Keratinocyte (primary cell): ENCODE results near the gene PFN1. TPM values are rescaled to one million over a fixed set of nuclear protein-coding genes. Genes with fewer than 3 reads are reported as not detected.

Source experiments
- DNase-seq: peaks from one replicate; pipeline ENCODE4 v3.0.0-alpha.2; 2011; ENCODE audit warnings: low read depth, missing footprints, low spot score
- FAIRE-seq: peaks from 2 replicates; lab custom pipeline; 2011; peaks lifted over from hg19 to GRCh38; lab: Jason Lieb, UNC
- H2AFZ ChIP-seq: 2 replicates; pipeline ENCODE4 v1.6.0; 2012; ENCODE audit warnings: low read length, control low read depth, inconsistent platforms; ENCODE audit not compliant: control insufficient read depth
- H3K27ac ChIP-seq: 2 replicates; pipeline ENCODE4 v1.5.1; 2011; ENCODE audit warnings: low read length; ENCODE audit not compliant: control insufficient read depth, insufficient read depth
- H3K27me3 ChIP-seq: 3 replicates; pipeline ENCODE4 v1.6.0; 2011; ENCODE audit warnings: low read length; ENCODE audit not compliant: control insufficient read depth, insufficient read depth; ENCODE audit errors: extremely low read depth
- H3K36me3 ChIP-seq, 2 experiments: 2 replicates in 1 of 2; 3 replicates in 1 of 2; pipeline ENCODE4 v1.5.1; 2011; ENCODE audit warnings: low read length in 2 of 2, mild to moderate bottlenecking in 1 of 2; ENCODE audit not compliant: control insufficient read depth in 2 of 2, insufficient read depth in 2 of 2; ENCODE audit errors: extremely low read depth in 1 of 2
- H3K4me1 ChIP-seq: 3 replicates; pipeline ENCODE4 v1.5.1; 2011; ENCODE audit warnings: low read length; ENCODE audit not compliant: control insufficient read depth, insufficient read depth; ENCODE audit errors: extremely low read depth
- H3K4me2 ChIP-seq: 3 replicates; pipeline ENCODE4 v1.6.0; 2011; ENCODE audit warnings: low read depth, low read length; ENCODE audit not compliant: control insufficient read depth, insufficient read depth; ENCODE audit errors: extremely low read depth
- H3K4me3 ChIP-seq, 3 experiments: fragments of 200-600 bp in 1 of 3; sonication (generic) in 1 of 3; 2 replicates in 2 of 3; 3 replicates in 1 of 3; pipeline ENCODE4 v1.5.1; 2011 to 2016; ENCODE audit warnings: low read length in 3 of 3, mild to moderate bottlenecking in 3 of 3, control low read depth in 2 of 3, inconsistent platforms in 1 of 3, low read depth in 1 of 3, mixed read lengths in 1 of 3, mixed run types in 1 of 3, moderate library complexity in 1 of 3; ENCODE audit not compliant: control insufficient read depth in 2 of 3, insufficient read depth in 2 of 3; ENCODE audit errors: extremely low read depth in 1 of 3
- H3K79me2 ChIP-seq: 2 replicates; pipeline ENCODE4 v1.6.0; 2012; ENCODE audit warnings: low read length; ENCODE audit not compliant: control insufficient read depth, insufficient read depth
- H3K9ac ChIP-seq: 3 replicates; pipeline ENCODE4 v1.6.0; 2011; ENCODE audit warnings: low read length; ENCODE audit not compliant: control insufficient read depth, insufficient read depth; ENCODE audit errors: extremely low read depth
- H3K9me1 ChIP-seq: 3 replicates; pipeline ENCODE4 v1.6.0; 2011; ENCODE audit warnings: low read length; ENCODE audit not compliant: control insufficient read depth, insufficient read depth; ENCODE audit errors: extremely low read depth
- H3K9me3 ChIP-seq: 2 replicates; pipeline ENCODE4 v1.5.1; 2012; ENCODE audit warnings: low read depth, low read length; ENCODE audit not compliant: control insufficient read depth
- H4K20me1 ChIP-seq: 3 replicates; pipeline ENCODE4 v1.6.0; 2011; ENCODE audit warnings: low read length; ENCODE audit not compliant: control insufficient read depth, insufficient read depth; ENCODE audit errors: extremely low read depth
- EZH2 ChIP-seq: IDR thresholded peaks from one replicate; pipeline ENCODE4 v1.6.1; 2012; ENCODE audit warnings: inconsistent platforms, mild to moderate bottlenecking, low read length, moderate library complexity
- dilution Hi-C: fragments of 300-500 bp; cut with MboI; formaldehyde crosslinking; loops from one replicate; pipeline ENCODE4 v1.7.0; 2020; ENCODE audit warnings: low sequenced_read_pairs; ENCODE audit not compliant: extremely low pct_ligation_motif_present
- polyA plus RNA-seq, 5 experiments: library from polyadenylated mRNA; depleted of rRNA in 3 of 5; stranded (reverse) in 3 of 5; stranded (forward) in 1 of 5; unstranded in 1 of 5; fragments of >200 nt; gene quantifications; 1 replicate in 1 of 5; 2 replicates in 3 of 5; 3 replicates in 1 of 5; pipeline versions ENCODE4 v1.2.1 to v1.2.3, GENCODE V29; 2011 to 2012; ENCODE audit warnings: missing spikeins in 2 of 5, low read depth in 1 of 5, low replicate concordance in 1 of 5
- TF ChIP-seq, protein P1 (sequence below), 3 experiments: IDR thresholded peaks in 1 of 3; conservative IDR thresholded peaks in 1 of 3; optimal IDR thresholded peaks in 1 of 3; 2 replicates in 2 of 3; 3 replicates in 1 of 3; pipeline versions ENCODE3 to v1.5.1; 2011; ENCODE audit warnings: low read length in 3 of 3, mild to moderate bottlenecking in 3 of 3, moderate library complexity in 2 of 3, control low read depth in 1 of 3, inconsistent platforms in 1 of 3; ENCODE audit not compliant: insufficient read depth in 2 of 3; ENCODE audit errors: extremely low read depth in 1 of 3

Gene PFN1
- polyA plus RNA-seq, 1 donor (not counting 4 experiments of a cell fraction or from before 2014, with no cell fraction given), result 1,435 TPM

GRCh38 chr17:4901648-4902344, 46.5 kb downstream of the PFN1 start:
- no peak for TF ChIP-seq EZH2
- TF ChIP-seq, protein P1, sequence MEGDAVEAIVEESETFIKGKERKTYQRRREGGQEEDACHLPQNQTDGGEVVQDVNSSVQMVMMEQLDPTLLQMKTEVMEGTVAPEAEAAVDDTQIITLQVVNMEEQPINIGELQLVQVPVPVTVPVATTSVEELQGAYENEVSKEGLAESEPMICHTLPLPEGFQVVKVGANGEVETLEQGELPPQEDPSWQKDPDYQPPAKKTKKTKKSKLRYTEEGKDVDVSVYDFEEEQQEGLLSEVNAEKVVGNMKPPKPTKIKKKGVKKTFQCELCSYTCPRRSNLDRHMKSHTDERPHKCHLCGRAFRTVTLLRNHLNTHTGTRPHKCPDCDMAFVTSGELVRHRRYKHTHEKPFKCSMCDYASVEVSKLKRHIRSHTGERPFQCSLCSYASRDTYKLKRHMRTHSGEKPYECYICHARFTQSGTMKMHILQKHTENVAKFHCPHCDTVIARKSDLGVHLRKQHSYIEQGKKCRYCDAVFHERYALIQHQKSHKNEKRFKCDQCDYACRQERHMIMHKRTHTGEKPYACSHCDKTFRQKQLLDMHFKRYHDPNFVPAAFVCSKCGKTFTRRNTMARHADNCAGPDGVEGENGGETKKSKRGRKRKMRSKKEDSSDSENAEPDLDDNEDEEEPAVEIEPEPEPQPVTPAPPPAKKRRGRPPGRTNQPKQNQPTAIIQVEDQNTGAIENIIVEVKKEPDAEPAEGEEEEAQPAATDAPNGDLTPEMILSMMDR (optimal IDR thresholded peaks at IDR 0.05 in 1 of 3, IDR thresholded peaks at IDR 0.05 in 1 of 3, conservative IDR thresholded peaks at IDR 0.05 in 1 of 3; ENCODE audit: extremely low read depth in 1 of 3, insufficient read depth in 2 of 3, low read length in 3 of 3), result no peak
- FAIRE-seq (no peak), DNase-seq (no peak)
- Histone ChIP-seq H3K4me1 (peaks cover 16% of the 10 kb centered on the region), H3K9me1 (no peaks in the 10 kb centered on the region), H3K9me3 (no peaks in the 10 kb centered on the region), H3K27me3 (no peaks in the 10 kb centered on the region), H4K20me1 (peaks cover 12% of the 10 kb centered on the region), H3K4me2 (no peak overlapping the region), H3K9ac (no peak overlapping the region), H3K27ac (no peak overlapping the region), H3K79me2 (no peaks in the 10 kb centered on the region), H3K4me3 (no peak overlapping the region), H3K36me3 (peaks cover 6% of the 10 kb centered on the region in 2 experiments), H2AFZ (no peak overlapping the region)
- dilution Hi-C loops, result no loop called here

DNA sequence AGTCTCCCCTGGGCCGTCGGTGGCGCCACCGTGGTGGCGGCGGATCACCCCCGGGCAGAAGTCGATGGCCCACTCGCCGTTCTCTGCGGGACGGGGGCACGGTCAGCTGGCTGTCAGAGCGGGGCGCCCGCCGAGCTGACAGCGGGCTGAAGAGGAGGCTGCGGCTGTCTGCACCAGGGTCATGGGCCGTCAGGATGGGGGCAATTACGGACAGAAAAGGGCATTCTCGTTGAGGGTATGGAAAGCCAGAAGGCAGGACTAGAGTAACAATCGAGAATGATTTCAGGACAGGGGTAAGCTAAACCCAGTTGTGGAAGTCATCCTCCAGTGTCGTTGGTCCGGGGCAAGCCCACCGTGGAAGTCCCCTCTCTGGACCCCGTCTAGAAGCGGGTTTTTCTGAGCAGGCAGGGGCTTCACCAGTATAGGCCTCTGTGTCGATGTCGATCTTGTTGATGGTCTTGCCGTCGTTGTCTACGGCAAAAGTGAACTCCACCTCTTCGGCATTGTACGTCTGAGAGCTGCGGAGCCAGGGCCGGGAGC, 47.2 kb downstream of the PFN1 start:
- Histone ChIP-seq H3K9me3 (no peaks in the 10 kb centered on the region), H3K27ac (no peak overlapping the region), H3K4me3 (no peak overlapping the region), H3K9ac (no peak overlapping the region), H2AFZ (no peak overlapping the region), H3K4me1 (peaks cover 16% of the 10 kb centered on the region), H3K4me2 (no peak overlapping the region), H4K20me1 (peaks cover 12% of the 10 kb centered on the region), H3K79me2 (no peaks in the 10 kb centered on the region), H3K9me1 (no peaks in the 10 kb centered on the region), H3K36me3 (peaks cover 7 to 9% of the 10 kb centered on the region in 2 experiments), H3K27me3 (no peaks in the 10 kb centered on the region)
- no peak for TF ChIP-seq EZH2
- DNase-seq, result no peak
- dilution Hi-C loops, result no loop called here
- FAIRE-seq, result no peak
